HG03432 (cell line): ENCODE data around the gene ICAM4.
"Not testable (repeated sequence)": the region's sequence is repeated elsewhere in the genome, so short reads cannot be mapped to it uniquely, and the experiment has no call there.

Experiments used
- ATAC-seq: cut with Tn5 transposase; IDR thresholded peaks from one replicate; pipeline ENCODE4 v1.9.1; 2021; ENCODE audit warnings: mild to moderate bottlenecking, moderate library complexity; ENCODE audit not compliant: unreplicated experiment

The ICAM4 gene

GRCh38 chr19:10268071-10268470 lies 18.7 kb upstream of the ICAM4 start:
- no peak for ATAC-seq

GRCh38 chr19:10269333-10270179 lies 17.2 kb upstream of the ICAM4 start:
- no peak for ATAC-seq

- peak; percentile 43 for ATAC-seq
Measured at GRCh38 chr19:10270180-10270615, 16.6 kb upstream of the ICAM4 start.

GRCh38 chr19:10270616-10271394 lies 15.9 kb upstream of the ICAM4 start, which contains the start of gene ICAM1:
TSS of gene ICAM1 (plus strand) at chr19:10271120. CDS start at chr19:10271160, 40 bp downstream.
- peak; percentile 55 for ATAC-seq

GRCh38 chr19:10271543-10272086 lies 15.1 kb upstream of the ICAM4 start:
- no peak for ATAC-seq

- no peak for ATAC-seq
Measured at GRCh38 chr19:10274589-10274988, 12.2 kb upstream of the ICAM4 start.

GRCh38 chr19:10277795-10278589 lies 8.8 kb upstream of the ICAM4 start:
- no peak for ATAC-seq

GRCh38 chr19:10278935-10279334 lies 7.8 kb upstream of the ICAM4 start:
- no peak for ATAC-seq

- ATAC-seq, result no peak
Measured at GRCh38 chr19:10279737-10280442, 6.9 kb upstream of the ICAM4 start.

GRCh38 chr19:10282043-10282442 lies 4.7 kb upstream of the ICAM4 start:
- ATAC-seq, result not testable (repeated sequence)

- no peak for ATAC-seq
Measured at GRCh38 chr19:10283301-10284064, 3.3 kb upstream of the ICAM4 start.

- no peak for ATAC-seq
Measured at GRCh38 chr19:10284065-10284959, 2.4 kb upstream of the ICAM4 start.

- no peak for ATAC-seq
Measured at GRCh38 chr19:10284960-10285278, 1.8 kb upstream of the ICAM4 start.

- ATAC-seq, result no peak
Measured at GRCh38 chr19:10285393-10285792, 1.4 kb upstream of the ICAM4 start.

GRCh38 chr19:10288662-10289166 lies 2.0 kb downstream of the ICAM4 start:
- ATAC-seq, result no peak

- ATAC-seq, result no peak
Measured at GRCh38 chr19:10289167-10289835, 2.5 kb downstream of the ICAM4 start.

GRCh38 chr19:10289836-10290356 lies 3.1 kb downstream of the ICAM4 start, which contains the start of gene ICAM5:
TSS of gene ICAM5 (plus strand) at chr19:10289952. CDS start at chr19:10290044, 92 bp downstream.
- no peak for ATAC-seq
